Stimulated activated CD4-positive, alpha-beta T cell treated with anti-CD3 and anti-CD28 coated beads, Interleukin-12 subunit alpha, Interleukin-12 subunit beta, amount 100 ng/mL, for 24 hours (primary cell): ENCODE results near the gene PMIS2.
A peak's percentile ranks its signal among the peaks of the same experiment; 100 is the strongest.

Source experiments
- DNase-seq, 2 experiments: peaks; one replicate each; pipeline ENCODE4 v3.0.0-alpha.2; 2020; ENCODE audit warnings: low read depth in 2 of 2

The PMIS2 gene

DNA sequence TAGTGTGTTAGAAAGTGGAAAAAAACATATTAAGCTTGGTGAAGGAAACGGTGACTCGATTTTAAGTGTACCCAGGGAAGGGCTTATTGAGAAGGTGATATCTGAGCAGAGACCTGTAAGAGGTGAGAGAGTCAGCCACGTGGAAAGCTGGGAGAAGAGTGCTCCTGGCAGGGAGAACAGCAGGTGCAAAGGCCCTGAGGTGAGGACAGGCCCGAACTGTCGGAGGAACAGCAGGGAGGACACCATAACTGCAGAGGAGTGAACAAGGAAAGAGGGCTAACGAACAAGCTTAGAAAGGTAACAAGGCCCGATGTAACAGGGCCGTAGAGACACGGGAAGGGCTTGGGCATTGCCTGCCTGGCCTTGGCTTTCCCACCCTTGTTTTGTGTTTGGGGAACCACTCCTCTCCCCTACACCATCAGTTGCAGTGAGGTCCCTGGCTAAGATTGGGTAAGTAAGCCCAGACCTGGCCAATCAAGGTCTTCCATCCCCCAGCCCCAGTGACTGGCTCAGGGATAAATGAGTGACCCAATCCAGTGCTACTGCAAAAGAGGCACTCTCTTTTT, 29.9 kb upstream of the PMIS2 start:
- no peak for DNase-seq

DNA sequence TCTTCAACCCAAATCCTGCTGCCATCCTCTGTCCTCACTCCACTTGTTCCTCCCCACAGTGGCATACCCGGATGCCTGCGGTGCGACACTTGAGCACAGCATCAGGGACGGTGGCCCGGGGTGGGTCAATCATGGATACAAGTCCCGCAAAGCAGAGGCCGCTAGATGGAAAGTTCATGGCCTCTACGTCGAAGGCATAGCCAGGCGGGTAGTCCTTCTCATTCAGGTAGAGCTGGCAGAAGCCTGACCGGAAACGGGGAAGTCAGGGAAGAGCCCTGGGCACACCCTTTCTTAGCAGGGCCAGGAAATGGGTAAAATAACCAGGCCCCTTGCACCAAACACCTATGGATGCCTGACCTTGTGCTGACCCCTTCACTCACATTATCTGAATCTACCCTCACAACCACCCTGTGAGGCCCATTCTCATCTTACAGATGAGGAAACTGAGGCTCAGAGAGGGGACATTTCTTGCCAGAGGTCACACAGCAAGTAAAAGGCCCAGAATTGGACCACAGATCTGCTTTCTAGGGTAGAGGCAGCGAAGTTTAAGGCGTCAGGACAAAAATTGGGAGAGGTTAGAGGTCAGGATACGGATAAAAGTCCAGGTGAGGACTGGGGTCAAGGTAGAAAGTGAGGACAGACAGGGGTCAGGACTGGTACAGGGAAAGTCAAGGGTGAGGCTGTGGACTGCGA, 29.0 kb upstream of the PMIS2 start:
- no peak for DNase-seq

DNA sequence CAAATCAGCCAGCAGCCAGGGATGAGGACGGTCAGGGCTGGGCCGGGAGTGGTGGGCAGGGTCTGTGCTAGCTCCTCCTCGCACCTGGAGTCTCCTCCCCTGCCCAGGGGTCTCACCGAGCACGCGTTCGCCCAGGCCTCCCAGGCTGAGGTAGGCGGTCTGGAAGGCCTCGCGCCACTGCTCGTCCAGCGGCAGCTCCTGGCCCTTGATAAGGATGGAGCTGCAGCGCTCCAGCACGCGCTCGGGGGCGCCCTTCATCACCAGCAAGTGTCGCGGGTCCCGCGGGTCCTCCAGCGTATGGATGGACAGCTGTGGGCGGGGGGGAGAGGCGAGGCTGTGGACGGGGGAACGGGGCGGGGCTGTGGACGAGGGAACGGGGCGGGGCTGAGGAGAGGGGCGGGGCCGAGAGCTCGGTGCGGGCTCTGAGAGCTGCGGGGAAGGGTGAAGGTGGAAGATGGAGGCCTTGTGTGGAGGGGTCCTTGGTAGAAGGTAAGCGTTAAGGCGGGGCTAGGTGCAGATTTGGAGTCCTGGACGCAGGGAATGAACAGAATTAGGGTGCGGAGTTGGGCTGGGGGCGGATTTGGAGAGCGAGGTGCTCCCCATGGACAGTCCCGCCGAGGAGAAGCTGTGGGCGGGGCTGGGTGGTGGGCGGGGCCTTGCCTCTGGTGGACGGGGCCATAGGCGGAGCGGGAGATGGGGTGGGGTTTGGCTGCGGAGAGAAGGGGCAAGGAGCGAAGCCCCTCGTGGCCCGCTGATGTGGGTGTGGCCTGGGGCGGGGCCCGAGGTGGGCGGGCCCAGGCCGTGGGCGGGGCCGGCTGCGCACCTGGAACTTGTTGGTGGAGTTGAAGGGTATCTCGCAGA, 28.2 kb upstream of the PMIS2 start:
- DNase-seq: peak; percentile 28 to 61

DNA sequence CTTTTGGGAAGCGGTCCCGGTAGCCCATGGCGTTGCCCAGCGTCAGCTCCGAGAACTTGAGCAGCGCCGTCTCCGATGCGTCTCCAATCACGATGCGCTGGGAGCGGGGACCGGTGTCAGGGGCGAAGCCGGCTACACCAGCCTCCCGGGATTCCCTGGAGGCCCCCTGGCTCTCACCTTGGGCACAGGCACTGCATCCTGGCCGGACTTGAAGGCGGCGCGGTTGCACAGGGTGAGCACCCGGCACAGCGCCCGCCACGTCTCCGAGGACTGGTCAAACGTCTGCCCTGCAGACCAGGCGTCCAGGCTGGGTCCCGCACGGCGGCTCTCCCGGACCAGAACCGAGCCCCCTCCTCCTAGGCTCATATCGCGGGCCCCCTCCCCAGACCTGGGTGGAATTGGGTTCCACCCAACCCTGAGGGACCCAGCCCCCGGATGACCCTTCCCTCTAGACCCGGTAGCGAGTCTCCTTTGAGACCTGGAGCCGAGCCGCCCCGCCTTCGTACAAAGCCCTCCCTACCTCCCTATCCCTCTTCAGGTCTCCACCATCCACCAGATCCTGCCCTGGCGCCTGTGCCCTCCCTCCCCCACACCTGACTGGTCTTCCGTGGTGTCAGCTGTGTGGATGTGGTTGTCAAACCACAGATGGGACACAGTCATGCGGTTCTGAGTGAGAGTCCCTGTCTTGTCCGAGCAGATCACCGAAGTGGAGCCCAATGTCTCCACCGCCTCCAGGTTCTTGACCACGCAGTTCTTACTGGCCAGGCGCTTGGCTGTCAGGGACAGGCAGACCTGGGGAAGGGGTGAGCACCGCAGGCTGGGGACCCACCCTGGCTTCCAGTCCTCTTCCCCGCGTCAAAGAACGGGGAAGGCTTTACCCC, 27.3 kb upstream of the PMIS2 start:
- DNase-seq: no peak

DNA sequence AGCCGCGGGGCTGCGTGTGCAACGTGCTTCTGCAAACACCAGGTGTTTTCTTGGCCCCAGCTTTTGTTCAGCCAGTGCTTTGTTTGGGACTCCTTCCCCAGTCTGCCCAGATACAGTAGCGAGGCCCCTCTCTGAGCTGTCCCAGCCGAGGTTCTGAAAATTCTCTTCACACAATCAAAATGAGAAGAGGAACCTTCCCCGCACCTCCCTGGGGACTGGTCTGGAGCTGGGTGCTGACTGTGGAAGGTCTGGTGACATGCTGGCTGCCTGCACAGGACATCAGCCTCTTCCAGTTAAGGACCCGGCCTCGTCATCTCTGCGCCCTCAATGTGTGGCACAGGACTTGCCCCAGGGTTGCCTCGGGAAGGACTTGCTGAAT, 26.7 kb upstream of the PMIS2 start:
- DNase-seq: no peak

DNA sequence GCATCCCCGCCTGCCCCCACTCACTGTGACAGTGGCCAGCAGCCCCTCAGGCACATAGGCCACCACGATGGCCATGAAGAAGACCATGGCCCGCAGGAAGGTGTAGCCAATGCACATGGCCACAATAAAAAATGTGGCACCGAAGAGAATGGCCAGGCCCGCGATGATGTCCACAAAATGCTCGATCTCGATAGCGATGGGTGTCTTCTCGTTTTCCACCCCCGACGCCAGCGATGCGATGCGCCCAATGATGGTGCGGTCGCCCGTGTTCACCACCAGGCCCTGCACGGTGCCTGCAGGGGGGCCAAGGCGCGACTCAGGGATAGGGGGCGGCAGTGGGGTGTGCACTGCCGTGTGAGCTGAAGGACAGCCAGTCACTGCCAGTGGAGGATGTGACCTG, 26.2 kb upstream of the PMIS2 start:
- DNase-seq: no peak

DNA sequence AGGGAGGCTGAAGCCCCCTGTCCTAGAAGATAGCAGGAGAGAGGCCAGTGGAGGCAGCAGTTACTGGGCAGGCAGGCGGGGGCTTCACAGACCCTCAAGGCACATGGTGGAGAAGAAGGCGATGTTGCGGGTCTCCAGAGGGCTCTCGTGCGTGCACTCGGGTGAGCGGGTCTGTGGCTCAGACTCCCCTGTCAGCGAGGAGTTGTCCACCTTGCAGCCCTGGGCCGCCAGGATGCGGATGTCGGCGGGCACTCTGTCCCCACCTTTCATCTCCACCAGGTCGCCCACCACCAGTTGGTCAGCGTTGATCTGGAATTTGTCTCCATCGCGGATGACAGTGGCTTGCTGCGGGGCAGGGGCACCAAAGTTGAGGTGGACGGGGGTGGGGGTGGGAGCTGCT, 25.7 kb upstream of the PMIS2 start:
- DNase-seq: no peak

DNA sequence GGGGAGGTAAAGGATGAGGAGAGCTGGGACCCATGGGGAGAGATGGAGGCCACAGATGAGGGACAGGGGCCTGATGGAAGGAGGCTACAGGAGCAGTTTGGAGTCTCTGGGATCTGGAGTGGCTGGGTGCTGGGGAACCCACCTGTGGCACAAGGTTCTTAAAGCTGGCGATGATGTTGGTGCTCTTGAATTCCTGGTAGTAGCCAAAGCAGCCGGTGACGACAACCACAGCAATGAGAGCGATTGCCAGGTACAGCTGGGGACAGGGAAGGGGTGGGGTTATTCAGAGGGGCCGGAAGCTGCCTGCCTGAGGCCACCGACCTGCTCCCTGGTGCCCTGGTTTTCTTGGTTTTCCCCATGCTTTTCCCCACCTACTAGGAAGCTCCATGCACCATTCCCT, 25.3 kb upstream of the PMIS2 start:
- DNase-seq: no peak

DNA sequence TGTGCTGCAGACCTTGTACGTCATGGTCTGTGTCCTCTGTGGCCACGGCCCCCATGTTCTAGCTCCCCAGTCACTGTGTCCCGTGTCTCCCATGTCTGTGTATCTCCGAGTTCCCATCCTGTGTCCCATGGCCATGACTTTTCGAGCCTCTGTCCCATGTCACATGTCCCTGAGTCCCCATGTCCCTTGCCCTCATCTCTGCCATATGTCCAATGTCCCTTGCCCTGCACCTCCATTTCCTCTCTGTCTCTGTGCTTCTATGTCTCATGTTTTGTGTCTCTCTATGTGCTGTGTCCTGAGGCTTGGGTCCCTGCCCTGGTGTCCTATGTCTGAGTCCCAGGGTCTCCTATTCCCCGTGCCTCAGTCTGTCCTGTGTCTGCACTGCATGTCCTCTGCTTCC, 24.5 kb upstream of the PMIS2 start:
- no peak for DNase-seq

DNA sequence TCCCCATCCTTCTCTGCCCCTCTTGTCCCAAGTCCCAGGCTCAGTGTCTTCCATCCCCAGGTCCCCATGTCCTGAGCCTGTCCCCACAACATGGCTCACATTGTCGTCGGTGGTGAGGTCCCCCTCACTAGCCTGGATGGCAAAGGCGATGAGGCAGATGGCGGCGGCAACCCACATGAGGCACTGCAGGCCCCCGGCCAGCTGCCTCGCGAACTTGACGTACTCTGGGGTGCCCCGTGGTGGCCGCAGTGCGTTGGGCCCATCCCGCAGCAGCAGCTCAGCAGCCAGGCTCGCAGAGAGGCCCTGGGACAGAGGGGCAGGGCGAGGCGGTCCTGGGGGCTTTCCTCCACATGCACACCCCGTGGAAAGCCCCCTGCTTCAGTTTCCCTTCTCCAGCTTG, 23.6 kb upstream of the PMIS2 start:
- DNase-seq: no peak

DNA sequence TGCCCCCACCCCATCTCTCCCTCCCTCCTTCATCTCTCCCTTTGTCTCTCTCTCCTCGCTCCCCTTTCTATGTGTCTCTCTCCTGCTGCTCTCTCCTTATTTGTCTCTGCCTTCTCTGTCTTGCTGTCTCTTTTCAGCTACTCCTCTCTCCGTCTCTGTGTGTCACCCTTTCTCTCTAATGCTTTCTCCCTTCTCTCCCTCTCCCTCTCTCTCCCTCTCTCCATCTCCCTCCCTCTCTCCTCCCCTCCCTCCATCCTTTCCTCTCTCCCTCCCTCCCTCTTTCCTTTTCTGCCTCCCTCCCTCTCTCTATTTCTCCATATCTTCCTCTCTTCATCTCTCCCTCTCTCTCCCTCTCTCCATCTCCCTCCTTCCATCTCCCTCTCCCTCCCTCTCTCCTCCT, 23.2 kb upstream of the PMIS2 start:
- no peak for DNase-seq

DNA sequence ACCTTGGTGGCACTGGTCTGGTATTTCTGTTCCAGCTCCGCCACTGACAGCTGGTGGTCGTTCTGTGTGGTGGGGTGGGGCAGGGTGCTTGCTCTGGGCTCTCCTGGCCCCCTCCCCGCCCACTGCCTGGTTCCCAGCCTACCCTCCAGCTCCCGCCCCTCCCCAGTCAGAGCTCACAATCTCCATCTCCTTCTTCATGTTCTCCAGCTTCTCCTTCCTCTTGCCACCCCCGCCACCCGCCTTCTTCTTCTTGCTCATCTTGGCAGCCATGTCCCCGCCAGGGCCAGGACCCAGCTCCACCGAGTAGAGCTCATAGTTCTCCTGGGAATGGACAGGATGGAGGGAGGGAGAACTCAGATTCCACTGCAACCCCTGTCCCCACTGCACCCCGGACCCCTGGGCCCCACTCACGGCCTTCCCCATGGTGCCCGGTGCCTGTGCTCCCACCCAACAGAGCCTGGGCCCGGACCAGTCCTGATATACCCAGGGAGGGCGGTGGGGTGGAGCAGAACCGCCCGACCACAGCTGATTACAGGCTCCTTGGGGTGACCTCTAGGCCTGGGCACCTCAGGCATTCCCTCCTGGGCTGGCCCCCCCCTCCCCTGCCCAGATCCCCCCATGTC, 22.7 kb upstream of the PMIS2 start, which contains the start of gene ATP4A:
ATP4A (minus strand) TSS at position 452 of the 623 bp plus-strand sequence; CDS start at position 423, 29 bp downstream.
- no peak for DNase-seq

DNA sequence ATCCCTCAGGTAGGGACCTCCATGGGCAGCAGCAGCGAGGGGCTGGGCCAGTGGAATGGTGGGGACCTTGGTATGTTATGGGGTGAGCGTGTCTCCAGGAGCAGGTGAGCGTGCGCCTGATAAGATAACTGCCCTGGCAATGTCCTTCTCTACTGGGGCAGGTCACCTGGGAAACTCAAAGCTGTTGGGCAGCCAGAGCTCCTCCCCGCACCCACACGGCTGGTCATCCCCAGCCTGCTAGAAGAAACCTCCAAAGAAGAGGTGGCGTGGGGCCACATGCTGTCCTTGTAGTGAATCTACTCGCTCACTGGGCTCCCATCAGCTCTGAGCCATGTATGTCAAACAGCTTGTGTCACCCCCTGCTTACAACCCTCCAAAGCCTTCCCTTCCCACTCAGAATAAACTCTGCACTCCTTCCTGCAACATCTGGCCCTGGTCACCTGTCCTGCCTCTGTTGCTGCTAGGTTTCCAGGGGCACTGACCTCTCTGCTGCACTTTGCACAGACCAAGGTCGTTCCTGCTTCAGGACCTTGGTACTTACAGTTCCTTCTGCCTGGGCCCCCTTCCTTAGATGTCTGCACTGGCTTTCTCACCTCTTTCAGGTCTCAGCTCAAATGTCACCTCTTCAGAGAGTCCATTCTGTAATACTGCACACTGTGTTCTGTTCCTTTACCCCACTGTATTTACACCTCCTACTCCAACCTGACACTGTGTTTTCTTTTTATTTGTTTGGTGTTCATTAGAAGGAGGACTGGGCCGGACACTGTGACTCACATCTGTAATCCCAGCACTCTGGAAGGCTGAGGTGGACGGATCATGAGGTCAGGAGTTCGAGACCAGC, 20.7 kb upstream of the PMIS2 start:
- DNase-seq: no peak

DNA sequence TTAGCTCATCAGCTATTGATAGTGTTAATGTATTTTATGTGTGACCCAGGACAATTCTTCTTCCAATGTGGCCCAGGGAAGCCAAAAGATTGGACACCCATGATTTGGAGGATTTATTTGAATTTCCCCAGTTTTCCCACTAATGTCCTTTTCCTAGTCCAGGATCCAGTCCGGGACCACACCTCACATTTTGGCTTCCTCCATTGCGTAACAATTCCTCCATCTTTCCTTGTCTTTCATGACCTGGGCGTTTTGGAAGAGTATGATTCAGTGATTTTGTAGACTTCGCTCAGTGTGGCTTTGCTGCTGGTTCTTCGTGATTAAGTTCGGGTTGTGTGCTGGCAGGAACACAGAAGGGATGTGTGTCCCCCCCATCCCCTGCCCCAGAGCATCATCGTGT, 19.2 kb upstream of the PMIS2 start:
- no peak for DNase-seq

DNA sequence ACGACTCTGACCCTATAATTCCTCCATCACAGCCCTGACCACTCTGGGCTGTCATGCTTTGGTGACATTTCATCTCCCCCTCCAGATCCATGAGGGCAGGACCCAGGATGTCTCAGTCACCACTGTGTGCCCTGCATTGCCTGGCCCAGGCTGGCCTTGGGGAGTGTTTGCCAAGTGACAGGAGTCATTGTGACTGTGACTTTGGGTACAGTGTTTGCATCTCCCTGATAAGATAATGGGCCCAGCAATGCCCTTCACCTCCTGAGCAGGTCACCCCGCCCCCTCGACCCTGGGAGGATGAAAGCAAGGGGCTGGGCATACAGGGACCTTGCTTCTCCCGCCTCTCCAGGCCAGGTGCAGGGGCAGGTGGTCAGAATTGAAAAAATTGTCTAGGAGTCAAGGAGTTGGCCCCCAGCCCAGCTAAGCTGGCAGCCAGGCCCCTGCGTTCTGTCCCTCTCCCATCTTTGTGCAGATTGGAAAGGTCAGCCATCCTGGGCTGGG, 16.6 kb upstream of the PMIS2 start:
- DNase-seq: no peak

DNA sequence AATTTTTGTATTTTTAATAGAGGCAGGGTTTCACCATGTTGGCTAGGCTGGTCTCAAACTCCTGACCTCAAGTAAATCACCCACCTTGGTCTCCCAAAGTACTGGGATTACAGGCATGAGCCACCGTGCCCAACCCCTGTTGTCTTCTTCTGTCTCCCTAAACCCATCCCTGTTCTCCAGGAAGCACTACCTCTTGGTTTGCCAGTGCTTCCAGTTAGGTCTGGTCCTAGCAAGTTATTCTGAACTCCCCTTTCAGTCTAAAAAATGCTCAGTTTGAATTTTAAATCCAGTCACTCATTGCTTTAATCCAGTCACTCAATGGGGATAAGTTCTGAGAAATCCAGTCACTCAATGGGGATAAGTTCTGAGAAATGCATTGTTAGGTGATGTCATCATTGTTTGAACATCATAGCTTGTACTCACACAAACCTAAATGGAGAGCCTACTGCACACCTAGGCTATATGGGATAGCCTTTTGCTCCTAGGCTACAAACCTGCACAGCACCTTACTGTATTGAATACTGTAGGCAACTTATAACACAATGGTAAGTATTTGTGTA, 14.5 kb upstream of the PMIS2 start:
- DNase-seq: no peak

DNA sequence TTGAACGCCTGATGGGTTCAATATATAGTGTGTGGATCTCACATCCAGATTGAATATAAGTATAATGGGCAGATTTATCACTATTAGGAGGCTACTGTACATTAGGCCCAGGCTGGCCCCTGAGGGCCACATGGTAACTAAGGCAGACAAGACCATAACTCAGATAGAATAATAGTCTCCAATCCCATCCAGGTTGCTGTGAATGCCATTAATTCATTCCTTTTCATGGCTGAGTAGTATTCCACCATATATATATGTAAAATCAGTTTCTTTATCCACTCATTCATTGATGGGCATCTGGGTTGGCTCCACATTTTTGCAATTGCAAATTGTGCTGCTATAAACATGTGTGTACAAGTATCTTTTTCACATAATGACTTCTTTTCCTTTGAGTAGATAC, 8.1 kb upstream of the PMIS2 start:
- no peak for DNase-seq

DNA sequence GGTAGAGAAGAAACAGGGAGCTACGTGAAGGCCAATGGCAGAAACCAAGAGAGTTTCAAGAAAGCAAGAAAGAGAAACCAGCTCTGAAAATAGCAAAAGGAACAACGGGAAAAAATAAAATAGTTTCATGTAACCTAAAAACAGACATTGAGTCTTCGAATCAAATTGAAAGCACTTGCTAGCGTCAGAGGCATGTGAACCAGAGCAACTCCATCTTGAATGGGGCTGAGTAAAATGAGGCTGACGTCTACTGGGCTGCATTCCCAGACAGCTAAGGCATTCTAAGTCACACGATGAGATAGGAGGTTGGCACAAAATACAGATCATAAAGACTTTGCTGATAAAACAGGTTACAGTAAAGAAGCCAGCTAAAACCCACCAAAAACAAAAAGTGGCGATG, 7.3 kb upstream of the PMIS2 start:
- no peak for DNase-seq

DNA sequence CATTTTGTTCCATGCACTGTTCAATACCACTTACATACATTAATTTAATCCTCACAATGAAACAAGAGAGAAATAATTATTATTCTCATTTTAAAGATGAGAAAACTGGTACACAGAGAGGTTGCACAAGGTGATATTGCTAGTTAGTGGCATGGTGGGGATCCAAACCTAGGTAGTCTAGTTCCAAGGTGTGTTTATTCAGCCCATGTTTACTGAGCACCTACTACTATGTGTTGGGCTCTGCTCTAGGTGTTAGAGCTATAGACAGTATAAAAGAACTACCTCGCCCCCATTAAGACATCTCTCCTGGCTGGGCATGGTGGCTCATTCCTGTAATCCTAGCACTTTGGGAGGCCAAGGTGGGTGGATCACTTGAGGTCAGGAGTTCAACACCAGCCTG, 3.2 kb upstream of the PMIS2 start:
- no peak for DNase-seq

DNA sequence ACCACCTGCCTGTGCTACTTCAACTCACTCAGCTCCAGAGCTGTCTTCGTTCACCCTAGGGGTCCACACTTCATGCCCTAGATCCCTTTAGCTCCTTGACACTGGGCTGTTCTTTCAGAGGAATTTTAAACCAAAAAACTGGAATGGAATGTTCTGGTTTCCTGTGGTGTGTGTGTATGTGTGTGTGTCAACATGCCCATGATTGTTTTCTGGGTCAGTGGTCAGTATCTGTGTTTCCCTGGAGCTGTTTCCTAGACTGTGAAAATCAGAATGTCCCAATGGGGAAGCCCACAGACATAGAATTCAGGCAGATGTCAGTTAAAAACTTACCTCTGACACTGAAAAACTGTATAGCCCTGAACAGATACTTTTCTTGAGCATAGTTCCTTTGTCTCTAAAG, 1.3 kb downstream of the PMIS2 start:
- no peak for DNase-seq
